K562 (cell line): ENCODE results near the gene MEF2D. TPM values are rescaled to one million over a fixed set of nuclear protein-coding genes. Genes with fewer than 3 reads are reported as not detected.

Source experiments
- ATAC-seq: fragments of 200-7000 bp; cut with Tn5 transposase; 3 replicates; pipeline ENCODE4 v1.9.1; 2020; ENCODE audit warnings: moderate library complexity
- BruUV-seq: library from RNA; stranded (reverse); fragments of 400-500 nt; replicated peaks from 2 replicates; lab custom pipeline; 2021; lab: Mats Ljungman, UMichigan
- CTCF ChIA-PET: fragments of 300-600 bp; formaldehyde crosslinking; extraction: SDS; loops from one replicate; lab custom pipeline; 2021; ENCODE audit warnings: low intra/inter-chr PET ratio; lab: Yijun Ruan, JAX
- POLR2A ChIA-PET: fragments of 300-600, 350-650 bp; sonication (Branson Sonifier 250); formaldehyde crosslinking; extraction: SDS; loops from one replicate; lab custom pipeline; 2021; ENCODE audit warnings: antibody characterized with exemption, inconsistent platforms; lab: Yijun Ruan, JAX
- DNase-seq, 4 experiments: peaks; one replicate each; pipeline versions ENCODE4 v3.0.0 to v3.0.0-alpha.2; 2011 to 2018; ENCODE audit warnings: low spot score in 3 of 4, mixed read lengths in 3 of 4; ENCODE audit errors: extremely low read depth in 1 of 4
- FAIRE-seq: peaks from 2 replicates; lab custom pipeline; 2011; peaks lifted over from hg19 to GRCh38; lab: Jason Lieb, UNC
- H2AFZ ChIP-seq: 2 replicates; pipeline ENCODE4 v1.6.0; 2011; ENCODE audit warnings: low read depth, low read length, control low read depth, inconsistent platforms
- H3K27ac ChIP-seq: fragments of 200-600 bp; 3 replicates; pipeline ENCODE4 v1.8.0; 2011; ENCODE audit warnings: low read depth, mild to moderate bottlenecking, control low read depth, inconsistent platforms, low read length, moderate library complexity, mixed read lengths; ENCODE audit errors: extremely low read depth
- H3K27me3 ChIP-seq, 2 experiments: fragments of 300-600 bp in 1 of 2; 2 replicates in 1 of 2; 3 replicates in 1 of 2; pipeline versions ENCODE4 v1.6.0 to v1.8.0; 2011; ENCODE audit warnings: inconsistent platforms in 2 of 2, low read length in 2 of 2, mild to moderate bottlenecking in 1 of 2, mixed read lengths in 1 of 2, moderate library complexity in 1 of 2; ENCODE audit not compliant: control insufficient read depth in 2 of 2, insufficient read depth in 2 of 2
- H3K36me3 ChIP-seq: fragments of 300-600 bp; 3 replicates; pipeline ENCODE4 v1.8.0; 2011; ENCODE audit warnings: mild to moderate bottlenecking, low read length, inconsistent platforms; ENCODE audit not compliant: control insufficient read depth, insufficient read depth
- H3K4me1 ChIP-seq, 2 experiments: fragments of 200-600 bp in 1 of 2; replicated peaks in 1 of 2; 2 replicates in 1 of 2; 3 replicates in 1 of 2; pipeline versions ENCODE4 v1.5.1 to v1.8.0; 2011; ENCODE audit warnings: inconsistent platforms in 2 of 2, low read length in 2 of 2, mild to moderate bottlenecking in 1 of 2, mixed read lengths in 1 of 2, moderate library complexity in 1 of 2; ENCODE audit not compliant: control insufficient read depth in 2 of 2, insufficient read depth in 2 of 2
- H3K4me2 ChIP-seq: 2 replicates; pipeline ENCODE4 v1.6.1; 2011; ENCODE audit warnings: low read length, control low read depth, inconsistent platforms, mixed read lengths; ENCODE audit not compliant: insufficient read depth
- H3K4me3 ChIP-seq: fragments of 200-600 bp; sonication (generic), shearing (Covaris generic); 2 replicates; pipeline ENCODE4 v1.5.1; 2016; ENCODE audit warnings: control low read depth, inconsistent platforms
- H3K79me2 ChIP-seq: fragments of 200-600 bp; 3 replicates; pipeline ENCODE4 v1.8.0; 2011; ENCODE audit warnings: low read length, inconsistent platforms; ENCODE audit not compliant: control insufficient read depth, insufficient read depth
- H3K9ac ChIP-seq, 2 experiments: 2 replicates each; pipeline versions ENCODE4 v1.6.0 to v1.6.1; 2011; ENCODE audit warnings: low read depth in 2 of 2, low read length in 2 of 2, control low read depth in 1 of 2, inconsistent platforms in 1 of 2, mild to moderate bottlenecking in 1 of 2, mixed read lengths in 1 of 2; ENCODE audit not compliant: insufficient read depth in 1 of 2
- H3K9me1 ChIP-seq: one replicate; pipeline ENCODE4 v1.6.0; 2011; ENCODE audit warnings: inconsistent platforms, mild to moderate bottlenecking, low read length, moderate library complexity; ENCODE audit not compliant: control insufficient read depth, insufficient read depth
- H3K9me3 ChIP-seq: replicated peaks from 2 replicates; pipeline ENCODE4 v1.5.1; 2011; ENCODE audit warnings: low read depth, low read length, inconsistent platforms; ENCODE audit not compliant: control insufficient read depth, insufficient read depth
- H4K20me1 ChIP-seq: replicated peaks from 2 replicates; pipeline ENCODE4 v1.6.1; 2011; ENCODE audit warnings: low read length, inconsistent platforms, mixed read lengths; ENCODE audit not compliant: control insufficient read depth, insufficient read depth
- BCL6 ChIP-seq: fragments of 250-450 bp; sonication (Bioruptor Pico); IDR thresholded peaks from 2 replicates; pipeline ENCODE4 v1.4.0; 2020
- IRF2 ChIP-seq: sonication (generic); formaldehyde crosslinking; IDR thresholded peaks from 2 replicates; pipeline ENCODE4 v1.8.1; 2022; ENCODE audit warnings: mild to moderate bottlenecking, missing genetic modification reagents
- ZZZ3 ChIP-seq: fragments of 450-650 bp; IDR thresholded peaks from 2 replicates; pipeline ENCODE4 v1.6.1; 2016; ENCODE audit warnings: antibody characterized with exemption, mild to moderate bottlenecking, moderate library complexity
- WGBS: fragments of 100-300 bp; shearing (Covaris generic); methylation state at CpG from one replicate; pipeline ENCODE4 v1.1.6; 2016; ENCODE audit warnings: low coverage, mixed read lengths; ENCODE audit not compliant: insufficient coverage; ENCODE audit errors: missing lambda C conversion rate; 5-methylcytosine and 5-hydroxymethylcytosine counted together
- in situ Hi-C: fragments of 300-500 bp; cut with MboI; formaldehyde crosslinking; loops from 4 replicates; pipeline ENCODE4 v1.15.0; 2018; ENCODE audit warnings: inconsistent platforms, mixed read lengths
- intact Hi-C: fragments of 100-400 bp; cut with micrococcal nuclease; formaldehyde crosslinking; loops from 2 replicates; pipeline ENCODE4 v1.14.2; 2022
- polyA plus RNA-seq, 8 experiments: library from polyadenylated mRNA; depleted of rRNA in 4 of 8; stranded (reverse) in 5 of 8; unstranded in 3 of 8; fragments of >200 nt; fragmentation: Nextera tagmentation in 2 of 8; fragmentation: Illumina TruSeq in 1 of 8; extraction: Ambion mirVana in 2 of 8; extraction: Trizol in 1 of 8; gene quantifications; 2 replicates each; pipeline versions ENCODE4 v1.2.1 to v1.2.3, GENCODE V29; 2011 to 2014; ENCODE audit warnings: inconsistent platforms in 1 of 8, missing spikeins in 1 of 8
- total RNA-seq, 7 experiments: library from RNA; depleted of rRNA in 6 of 7; stranded (reverse); fragments of >200 nt in 6 of 7; fragmentation: Illumina TruSeq in 2 of 7; extraction: Trizol in 2 of 7; gene quantifications; 2 replicates each; pipeline versions ENCODE4 v1.2.1 to v1.2.3, GENCODE V29; 2011 to 2021; ENCODE audit warnings: low replicate concordance in 1 of 7
- TF ChIP-seq, protein P1 (sequence below): fragments of 200-800 bp; sonication (Bioruptor generic); IDR thresholded peaks from 2 replicates; pipeline ENCODE4 v1.6.1; 2017; ENCODE audit warnings: missing genetic modification characterization, missing compliant biosample characterization

The MEF2D gene
- total and polyA plus RNA-seq, 9 of the 15 experiments (the other 6 are each of a cell fraction or from before 2014, with no cell fraction given): 0.10 to 19.5 (median 2.6) TPM

DNA sequence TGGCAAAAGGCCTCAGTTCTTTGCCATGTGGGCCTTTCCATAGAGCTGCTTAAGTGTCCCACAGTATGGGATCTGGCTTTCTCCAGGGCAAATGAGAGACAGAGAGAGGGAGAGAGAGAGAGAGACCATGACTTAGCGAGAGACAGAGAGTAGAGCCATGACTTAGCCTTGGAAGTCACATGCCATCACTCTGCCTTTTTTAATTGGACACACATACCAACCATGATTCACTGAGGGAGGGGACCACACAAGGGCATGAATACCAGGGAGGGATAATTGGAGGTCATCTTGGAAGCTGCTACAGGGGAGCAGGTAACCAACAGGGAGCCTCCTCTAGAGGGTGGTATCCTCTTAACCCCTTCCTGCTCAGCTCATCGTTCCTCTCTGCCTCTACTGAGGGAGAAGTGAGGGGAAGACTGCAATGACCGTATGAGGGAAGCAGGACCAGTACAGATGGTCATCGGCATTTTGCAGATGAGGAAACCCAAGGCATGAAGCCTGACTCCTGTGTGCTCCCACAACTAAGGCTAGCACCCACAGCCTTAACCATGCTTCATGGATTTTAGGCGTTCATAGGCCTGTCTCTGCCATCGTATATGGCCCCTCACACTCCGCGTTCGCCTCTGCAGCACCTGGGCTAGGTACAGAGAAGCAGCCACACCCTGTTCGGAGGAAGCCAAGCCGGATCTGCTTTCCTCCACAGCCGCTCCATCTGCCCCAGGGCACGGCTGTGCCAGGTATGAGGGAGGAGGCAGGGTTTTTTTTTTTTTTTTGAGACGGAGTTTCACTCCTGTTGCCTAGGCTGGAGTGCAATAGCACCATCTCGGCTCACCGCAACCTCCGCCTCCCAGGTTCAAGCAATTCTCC is 38.6 kb downstream of the MEF2D start:
- Histone ChIP-seq H3K4me1 (peaks cover 18 to 22% of the 10 kb centered on the region in 2 experiments; a peak in 4 of 5 replicates), H2AFZ (no peak overlapping the region), H3K9ac (no peak overlapping the region), H3K4me2 (no peak overlapping the region), H3K79me2 (no peaks in the 10 kb centered on the region), H3K4me3 (no peak overlapping the region), H3K27ac (no peak overlapping the region), H3K9me1 (peaks cover 3% of the 10 kb centered on the region), H3K36me3 (no peaks in the 10 kb centered on the region), H3K9me3 (no peaks in the 10 kb centered on the region), H3K27me3 (no peaks in the 10 kb centered on the region), H4K20me1 (peaks cover 10% of the 10 kb centered on the region)
- in situ Hi-C loops: no loop called here
- WGBS: 82% methylated on average over 13 of the region's 17 CpGs
- DNase-seq (no peak), FAIRE-seq (no peak), ATAC-seq (no peak)
- intact Hi-C loops: loop anchor here (2.0 kb wide), 1 partner anchor 39 kb away; the partner anchor contains the start of gene MEF2D
- ChIA-PET POLR2A (interaction anchor here (0.7 to 1.0 kb wide), 2 partner anchors 30 to 124 kb away, joined by 3 read pairs; partner anchors contain the start of genes CCT3 and TSACC), CTCF (no interaction called here)
- no TSS peak for BruUV-seq
- TF ChIP-seq ZZZ3: no peak
- TF ChIP-seq BCL6 (CRISPR knock-in tag): no peak
- TF ChIP-seq, protein P1, sequence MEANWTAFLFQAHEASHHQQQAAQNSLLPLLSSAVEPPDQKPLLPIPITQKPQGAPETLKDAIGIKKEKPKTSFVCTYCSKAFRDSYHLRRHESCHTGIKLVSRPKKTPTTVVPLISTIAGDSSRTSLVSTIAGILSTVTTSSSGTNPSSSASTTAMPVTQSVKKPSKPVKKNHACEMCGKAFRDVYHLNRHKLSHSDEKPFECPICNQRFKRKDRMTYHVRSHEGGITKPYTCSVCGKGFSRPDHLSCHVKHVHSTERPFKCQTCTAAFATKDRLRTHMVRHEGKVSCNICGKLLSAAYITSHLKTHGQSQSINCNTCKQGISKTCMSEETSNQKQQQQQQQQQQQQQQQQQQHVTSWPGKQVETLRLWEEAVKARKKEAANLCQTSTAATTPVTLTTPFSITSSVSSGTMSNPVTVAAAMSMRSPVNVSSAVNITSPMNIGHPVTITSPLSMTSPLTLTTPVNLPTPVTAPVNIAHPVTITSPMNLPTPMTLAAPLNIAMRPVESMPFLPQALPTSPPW (CRISPR knock-in tag): no peak
- 0 out of 2 replicates have a peak, but pooled peaks have one; percentile 16 for TF ChIP-seq IRF2 (CRISPR knock-in tag)
